Measurements from ENCODE around the gene RNF145. TPM values are rescaled to one million over a fixed set of nuclear protein-coding genes. Genes with fewer than 3 reads are reported as not detected.

The RNF145 gene
- total RNA-seq, 1 donor from 2014 or later: 128 TPM

Small RNA genes lying within 50 kb of the gene (small RNA-seq; reads per million reads assigned to genes)
- gene RF00263: not detected

Other genes with a start within 250 kb of the RNF145 start
- gene EBF1, start 109.6 kb downstream of the RNF145 start, total RNA-seq: 3.0 TPM
- 14.0 TPM for gene UBLCP1, start 53.7 kb upstream of the RNF145 start, total RNA-seq
- gene IL12B, start 120.9 kb upstream of the RNF145 start, total RNA-seq: not detected

Measured in occipital lobe (tissue), 2 donors.